Testis (tissue), 3 donors: ENCODE results near the gene PUS3. TPM values are rescaled to one million over a fixed set of nuclear protein-coding genes. Genes with fewer than 3 reads are reported as not detected.

Experiments
- DNase-seq: peaks from one replicate; pipeline ENCODE4 v3.0.0-alpha.2; 2019
- H3K27ac ChIP-seq, 2 donors: fragments of 200-600 bp; sonication (generic); one replicate each; pipeline ENCODE4 v1.5.1; 2019
- H3K27me3 ChIP-seq: fragments of 200-600 bp; sonication (generic); one replicate; pipeline ENCODE4 v1.5.1; 2019
- H3K36me3 ChIP-seq: fragments of 200-600 bp; sonication (generic); one replicate; pipeline ENCODE4 v1.5.1; 2017; ENCODE audit warnings: low read depth; ENCODE audit errors: missing control alignments
- H3K4me1 ChIP-seq: fragments of 200-600 bp; sonication (generic); one replicate; pipeline ENCODE4 v1.5.1; 2019
- H3K4me3 ChIP-seq, 2 donors: fragments of 200-600 bp; sonication (generic); one replicate each; pipeline ENCODE4 v1.5.1; 2017 to 2019
- H3K9me3 ChIP-seq: fragments of 200-600 bp; sonication (generic); one replicate; pipeline ENCODE4 v1.5.1; 2017
- POLR2A ChIP-seq: fragments of 450-650 bp; IDR thresholded peaks from one replicate; pipeline ENCODE4 v1.6.1; 2017; ENCODE audit warnings: antibody characterized with exemption, mild to moderate bottlenecking, moderate library complexity
- WGBS, 2 donors: methylation state at CpG; one replicate each; pipeline ENCODE4 v1.1.5; 2018; 5-methylcytosine and 5-hydroxymethylcytosine counted together
- intact Hi-C: fragments of 100-400 bp; cut with DNase I; formaldehyde crosslinking; loops from one replicate; pipeline ENCODE4 v1.15.1; 2023; ENCODE audit warnings: low total_unique reads
- polyA plus RNA-seq: library from polyadenylated mRNA; stranded (reverse); fragments of 350-450 nt; fragmentation: Illumina TruSeq; extraction: RNeasy Lipid Tissue Mini Kit (QIAGEN cat#74804); gene quantifications from one replicate; pipeline ENCODE4 v1.2.3, GENCODE V29; 2014; ENCODE audit warnings: low read depth, low replicate concordance; ENCODE audit not compliant: insufficient read depth
- total RNA-seq, 2 donors: library from RNA; depleted of rRNA; stranded (reverse); fragments of >200 nt; gene quantifications; one replicate each; pipeline ENCODE4 v1.2.3, GENCODE V29; 2016
- TF ChIP-seq, protein P1 (sequence below), 3 experiments: fragments of 450-650 bp in 2 of 3; fragments of 200-600 bp in 1 of 3; sonication (generic) in 1 of 3; IDR thresholded peaks; one replicate each; pipeline ENCODE4 v1.5.1; 2016 to 2019; ENCODE audit warnings: antibody characterized with exemption in 3 of 3, mild to moderate bottlenecking in 2 of 3, moderate library complexity in 1 of 3

Gene PUS3
- total and polyA plus RNA-seq, 3 donors from 2014 or later = 6.1 to 9.4 (median 8.4) TPM

DNA sequence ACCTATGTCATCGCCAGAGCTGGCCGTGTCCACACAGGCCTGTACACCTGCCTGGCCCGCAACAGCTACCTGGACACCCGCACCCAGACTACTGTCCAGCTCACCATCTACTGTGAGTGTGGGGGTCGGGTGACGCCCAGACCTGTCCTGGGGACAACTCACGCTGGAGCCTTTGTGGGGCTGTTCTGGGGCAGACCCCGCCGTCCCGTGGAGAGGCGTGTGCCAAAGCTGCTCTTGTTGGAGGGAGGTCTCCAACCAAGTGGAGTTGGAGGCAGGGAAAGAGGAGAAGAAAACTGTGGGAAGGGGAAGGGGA lies 47.1 kb upstream of the PUS3 start:
- 95% methylated on average over 10 of the region's 11 CpGs; no CpG with 5 or more reads in 1 of the 2 donors for WGBS, 2 donors

DNA sequence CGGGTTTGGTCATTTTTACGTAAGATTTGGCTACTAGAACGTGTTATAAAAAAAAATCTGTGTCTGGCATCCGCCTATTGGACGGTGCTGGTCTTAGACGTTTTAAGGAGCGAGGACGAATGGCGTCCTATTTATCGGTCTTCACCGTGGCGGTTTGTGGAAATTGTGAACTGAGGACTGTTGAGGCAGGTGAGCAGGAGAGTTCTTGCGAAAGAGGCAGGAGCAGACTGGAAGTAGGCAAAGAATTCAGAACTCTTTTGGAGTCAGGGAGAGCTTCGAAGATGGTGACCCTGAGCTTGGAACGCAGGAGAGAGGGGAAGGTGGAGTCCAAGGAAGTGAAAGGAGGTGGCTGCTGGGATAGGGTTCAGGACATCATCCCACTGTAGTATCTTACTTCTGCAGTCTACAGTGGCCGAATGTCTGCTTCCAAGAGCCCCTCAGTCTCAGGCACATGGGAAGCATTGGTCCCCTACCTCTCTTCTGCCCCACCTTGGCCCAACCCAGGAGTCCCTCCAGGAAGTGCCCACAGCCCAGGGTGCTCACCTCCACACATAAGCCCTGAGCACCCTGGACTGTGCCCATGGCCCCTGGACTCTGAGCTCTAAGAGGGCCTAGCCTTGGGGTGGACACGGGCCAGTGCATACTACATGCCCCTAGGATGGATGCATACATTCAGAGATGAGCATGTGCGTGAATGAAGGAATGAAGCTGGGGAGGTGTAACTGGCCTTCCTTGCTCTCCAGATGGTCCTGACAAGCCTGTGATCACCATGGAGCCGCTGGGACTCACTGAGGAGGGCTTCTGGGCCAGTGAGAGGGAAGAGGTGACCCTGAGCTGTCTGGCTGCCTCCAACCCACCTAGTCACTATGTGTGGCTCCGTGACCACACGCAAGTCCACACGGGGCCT lies 46.5 kb upstream of the PUS3 start:
- H3K27me3 ChIP-seq = no peaks in the 10 kb centered on the region
- intact Hi-C loops = no loop called here
- no peaks in the 10 kb centered on the region for H3K36me3 ChIP-seq
- no peak overlapping the region for H3K4me3 ChIP-seq
- H3K9me3 ChIP-seq = no peaks in the 10 kb centered on the region
- no peak for DNase-seq
- 91 to 92% methylated on average over 16 to 22 of the region's 22 CpGs for WGBS, 2 donors
- H3K27ac ChIP-seq = no peak overlapping the region
- no peak for TF ChIP-seq POLR2A
- TF ChIP-seq, protein P1, sequence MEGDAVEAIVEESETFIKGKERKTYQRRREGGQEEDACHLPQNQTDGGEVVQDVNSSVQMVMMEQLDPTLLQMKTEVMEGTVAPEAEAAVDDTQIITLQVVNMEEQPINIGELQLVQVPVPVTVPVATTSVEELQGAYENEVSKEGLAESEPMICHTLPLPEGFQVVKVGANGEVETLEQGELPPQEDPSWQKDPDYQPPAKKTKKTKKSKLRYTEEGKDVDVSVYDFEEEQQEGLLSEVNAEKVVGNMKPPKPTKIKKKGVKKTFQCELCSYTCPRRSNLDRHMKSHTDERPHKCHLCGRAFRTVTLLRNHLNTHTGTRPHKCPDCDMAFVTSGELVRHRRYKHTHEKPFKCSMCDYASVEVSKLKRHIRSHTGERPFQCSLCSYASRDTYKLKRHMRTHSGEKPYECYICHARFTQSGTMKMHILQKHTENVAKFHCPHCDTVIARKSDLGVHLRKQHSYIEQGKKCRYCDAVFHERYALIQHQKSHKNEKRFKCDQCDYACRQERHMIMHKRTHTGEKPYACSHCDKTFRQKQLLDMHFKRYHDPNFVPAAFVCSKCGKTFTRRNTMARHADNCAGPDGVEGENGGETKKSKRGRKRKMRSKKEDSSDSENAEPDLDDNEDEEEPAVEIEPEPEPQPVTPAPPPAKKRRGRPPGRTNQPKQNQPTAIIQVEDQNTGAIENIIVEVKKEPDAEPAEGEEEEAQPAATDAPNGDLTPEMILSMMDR (IDR thresholded peaks at IDR 0.05) = no peak
- peaks cover 5% of the 10 kb centered on the region for H3K4me1 ChIP-seq

More for the DNA sequence above, 47.1 kb upstream of the PUS3 start:
- intact Hi-C loops = no loop called here
- TF ChIP-seq POLR2A = no peak
- TF ChIP-seq, protein P1 (IDR thresholded peaks at IDR 0.05) = no peak
- no peaks in the 10 kb centered on the region for H3K9me3 ChIP-seq
- H3K27me3 ChIP-seq = no peaks in the 10 kb centered on the region
- H3K36me3 ChIP-seq = no peaks in the 10 kb centered on the region
- peaks cover 5% of the 10 kb centered on the region for H3K4me1 ChIP-seq
- H3K4me3 ChIP-seq = no peak overlapping the region
- no peak overlapping the region for H3K27ac ChIP-seq
- no peak for DNase-seq

GRCh38 chr11:125948278-125949051 lies 45.5 kb upstream of the PUS3 start:
- no peak overlapping the region for H3K27ac ChIP-seq
- H3K9me3 ChIP-seq = no peaks in the 10 kb centered on the region
- peaks cover 5% of the 10 kb centered on the region for H3K4me1 ChIP-seq
- no peaks in the 10 kb centered on the region for H3K27me3 ChIP-seq
- intact Hi-C loops = no loop called here
- DNase-seq = no peak
- no peaks in the 10 kb centered on the region for H3K36me3 ChIP-seq
- H3K4me3 ChIP-seq = no peak overlapping the region
- TF ChIP-seq, protein P1 (IDR thresholded peaks at IDR 0.05) = no peak
- TF ChIP-seq POLR2A = no peak
- WGBS, 2 donors = 82 to 85% methylated on average over 11 to 23 of the region's 23 CpGs

- Histone ChIP-seq H3K36me3 (no peaks in the 10 kb centered on the region), H3K9me3 (no peaks in the 10 kb centered on the region), H3K4me3 (no peak overlapping the region), H3K4me1 (peaks cover 5% of the 10 kb centered on the region), H3K27me3 (no peaks in the 10 kb centered on the region), H3K27ac (no peak overlapping the region)
- intact Hi-C loops = no loop called here
- WGBS, 2 donors = 67 to 91% methylated on average over 1 to 24 of the region's 24 CpGs
- no peak for TF ChIP-seq POLR2A
- TF ChIP-seq, protein P1 (IDR thresholded peaks at IDR 0.05) = no peak
- DNase-seq = no peak
These were observed 44.6 kb upstream of the PUS3 start for GRCh38 chr11:125947419-125948277.
